H1 (cell line): Measurements from ENCODE around the gene TFAP2D. TPM values are rescaled to one million over a fixed set of nuclear protein-coding genes. Genes with fewer than 3 reads are reported as not detected.

ENCODE experiments used
- CTCF ChIA-PET: fragments of 300-600 bp; sonication (Branson Sonifier 250); formaldehyde crosslinking; loops from one replicate; lab custom pipeline; 2021; ENCODE audit not compliant: partially characterized antibody; lab: Charles Lee
- POLR2A ChIA-PET: fragments of 300-600 bp; sonication (Branson Sonifier 250); formaldehyde crosslinking; loops from one replicate; lab custom pipeline; 2021; ENCODE audit warnings: inconsistent platforms; ENCODE audit not compliant: partially characterized antibody; lab: Charles Lee
- DNase-seq, 2 experiments: peaks; one replicate each; pipeline versions ENCODE4 v3.0.0 to v3.0.0-alpha.2; 2010 to 2022; ENCODE audit warnings: low spot score in 2 of 2, low read depth in 1 of 2, mixed read lengths in 1 of 2
- FAIRE-seq: peaks from 2 replicates; lab custom pipeline; 2011; peaks lifted over from hg19 to GRCh38; lab: Jason Lieb, UNC
- H2AFZ ChIP-seq: 2 replicates; pipeline ENCODE4 v1.8.1; 2012; ENCODE audit warnings: low read length, inconsistent platforms
- H2AK5ac ChIP-seq: 2 replicates; pipeline ENCODE4 v1.6.1; 2013; ENCODE audit warnings: low read depth, low read length
- H2BK120ac ChIP-seq: replicated peaks from 2 replicates; pipeline ENCODE3; 2013; ENCODE audit warnings: low read depth, low read length, inconsistent platforms
- H2BK12ac ChIP-seq: 2 replicates; pipeline ENCODE4 v1.6.1; 2013; ENCODE audit warnings: low read depth, low read length
- H2BK15ac ChIP-seq: 2 replicates; pipeline ENCODE4 v1.6.1; 2013; ENCODE audit warnings: low read length
- H2BK20ac ChIP-seq: 2 replicates; pipeline ENCODE4 v1.6.1; 2013; ENCODE audit warnings: low read length
- H2BK5ac ChIP-seq: 2 replicates; pipeline ENCODE4 v1.6.1; 2013; ENCODE audit warnings: low read depth, low read length
- H3K14ac ChIP-seq: 2 replicates; pipeline ENCODE4 v1.6.1; 2013; ENCODE audit warnings: inconsistent platforms; ENCODE audit not compliant: insufficient read length
- H3K18ac ChIP-seq: 2 replicates; pipeline ENCODE4 v1.6.1; 2013; ENCODE audit warnings: low read length; ENCODE audit errors: extremely low read depth
- H3K23ac ChIP-seq: 2 replicates; pipeline ENCODE4 v1.6.1; 2013; ENCODE audit warnings: inconsistent platforms; ENCODE audit not compliant: insufficient read length
- H3K23me2 ChIP-seq: 2 replicates; pipeline ENCODE4 v1.6.1; 2013; ENCODE audit warnings: low read depth, low read length
- H3K27ac ChIP-seq: 2 replicates; pipeline ENCODE4 v1.6.1; 2011; ENCODE audit warnings: low read depth, low read length, inconsistent platforms
- H3K27me3 ChIP-seq, 4 experiments: replicated peaks in 1 of 4; 1 replicate in 1 of 4; 2 replicates in 3 of 4; pipeline versions ENCODE4 v1.6.1 to v1.8.1; 2011 to 2013; ENCODE audit warnings: low read length in 3 of 4, mild to moderate bottlenecking in 3 of 4, inconsistent platforms in 2 of 4, mixed read lengths in 2 of 4, moderate library complexity in 1 of 4; ENCODE audit not compliant: control insufficient read depth in 3 of 4, insufficient read depth in 3 of 4; ENCODE audit errors: extremely low read depth in 1 of 4
- H3K36me3 ChIP-seq, 4 experiments: 2 replicates each; pipeline versions ENCODE4 v1.6.1 to v1.8.1; 2011 to 2013; ENCODE audit warnings: mild to moderate bottlenecking in 4 of 4, low read length in 3 of 4, moderate library complexity in 2 of 4, control low read depth in 1 of 4, inconsistent platforms in 1 of 4; ENCODE audit not compliant: insufficient read depth in 4 of 4, control insufficient read depth in 2 of 4
- H3K4ac ChIP-seq: replicated peaks from 2 replicates; pipeline ENCODE3; 2013; ENCODE audit warnings: low read length, low read depth, mixed read lengths, inconsistent platforms; ENCODE audit not compliant: insufficient read length
- H3K4me1 ChIP-seq, 4 experiments: replicated peaks in 1 of 4; 1 replicate in 1 of 4; 2 replicates in 3 of 4; pipeline versions ENCODE4 v1.6.1 to v1.8.1; 2011 to 2013; ENCODE audit warnings: low read length in 3 of 4, inconsistent platforms in 2 of 4, mixed read lengths in 1 of 4; ENCODE audit not compliant: insufficient read depth in 4 of 4, control insufficient read depth in 3 of 4
- H3K4me2 ChIP-seq, 2 experiments: 2 replicates each; pipeline versions ENCODE4 v1.6.1 to v1.8.1; 2011 to 2013; ENCODE audit warnings: low read depth in 2 of 2, low read length in 2 of 2, control low read depth in 1 of 2, inconsistent platforms in 1 of 2, mild to moderate bottlenecking in 1 of 2; ENCODE audit not compliant: insufficient read depth in 1 of 2
- H3K4me3 ChIP-seq, 4 experiments: fragments of 200-600, 300-600 bp in 1 of 4; sonication (generic), shearing (Covaris generic), sonication (Bioruptor Twin) in 1 of 4; 2 replicates each; pipeline versions ENCODE4 v1.5.1 to v1.8.1; 2011 to 2016; ENCODE audit warnings: low read length in 4 of 4, low read depth in 3 of 4, control low read depth in 2 of 4, inconsistent platforms in 2 of 4, mild to moderate bottlenecking in 2 of 4, mixed read lengths in 1 of 4, moderate library complexity in 1 of 4; ENCODE audit not compliant: insufficient read depth in 2 of 4; ENCODE audit errors: extremely low read depth in 1 of 4
- H3K56ac ChIP-seq: replicated peaks from 2 replicates; pipeline ENCODE3; 2013; ENCODE audit warnings: low read depth, mild to moderate bottlenecking, mixed read lengths, low read length, inconsistent platforms; ENCODE audit not compliant: insufficient read length
- H3K79me1 ChIP-seq: 2 replicates; pipeline ENCODE4 v1.6.1; 2013; ENCODE audit warnings: low read depth, low read length, control low read depth
- H3K79me2 ChIP-seq, 2 experiments: 2 replicates each; pipeline versions ENCODE4 v1.6.1 to v1.8.1; 2012 to 2013; ENCODE audit warnings: low read length in 2 of 2, mild to moderate bottlenecking in 2 of 2, inconsistent platforms in 1 of 2; ENCODE audit not compliant: insufficient read depth in 2 of 2, control insufficient read depth in 1 of 2
- H3K9ac ChIP-seq, 4 experiments: replicated peaks in 1 of 4; 1 replicate in 1 of 4; 2 replicates in 3 of 4; pipeline versions ENCODE4 v1.6.1 to v1.8.1; 2011 to 2013; ENCODE audit warnings: low read depth in 3 of 4, low read length in 3 of 4, control low read depth in 2 of 4, mild to moderate bottlenecking in 2 of 4, moderate library complexity in 2 of 4, inconsistent platforms in 1 of 4; ENCODE audit errors: extremely low read depth in 1 of 4
- H3K9me3 ChIP-seq, 2 experiments: 2 replicates each; pipeline versions ENCODE4 v1.6.1 to v1.8.1; 2012 to 2013; ENCODE audit warnings: mild to moderate bottlenecking in 2 of 2, moderate library complexity in 2 of 2, control low read depth in 1 of 2, inconsistent platforms in 1 of 2, low read depth in 1 of 2, low read length in 1 of 2, mixed read lengths in 1 of 2; ENCODE audit not compliant: insufficient read depth in 2 of 2
- H4K20me1 ChIP-seq, 2 experiments: replicated peaks in 1 of 2; 2 replicates each; pipeline versions ENCODE3 to v1.8.1; 2011 to 2013; ENCODE audit warnings: inconsistent platforms in 2 of 2, low read length in 2 of 2, mild to moderate bottlenecking in 1 of 2; ENCODE audit not compliant: insufficient read depth in 2 of 2, control insufficient read depth in 1 of 2
- H4K5ac ChIP-seq: 2 replicates; pipeline ENCODE4 v1.6.1; 2013; ENCODE audit warnings: low read length, low read depth, mixed read lengths, inconsistent platforms; ENCODE audit not compliant: insufficient read length
- H4K8ac ChIP-seq: 2 replicates; pipeline ENCODE4 v1.8.0; 2013; ENCODE audit warnings: mild to moderate bottlenecking, moderate library complexity, low read length, inconsistent platforms; ENCODE audit not compliant: insufficient read depth; ENCODE audit errors: extremely low read depth
- H4K91ac ChIP-seq: replicated peaks from 2 replicates; pipeline ENCODE3; 2013; ENCODE audit warnings: low read length, mixed read lengths, inconsistent platforms; ENCODE audit not compliant: insufficient read length
- EZH2 ChIP-seq: fragments of 200-600 bp; sonication (generic); IDR thresholded peaks from 2 replicates; pipeline ENCODE4 v1.7.1; 2012; ENCODE audit warnings: low read depth, mild to moderate bottlenecking, moderate library complexity, low read length, inconsistent platforms; ENCODE audit not compliant: severe bottlenecking
- GTF2F1 ChIP-seq: IDR thresholded peaks from 2 replicates; pipeline ENCODE4 v1.6.1; 2012; ENCODE audit warnings: low read depth, low read length, improper control_type of control experiment, borderline replicate concordance
- RNF2 ChIP-seq: fragments of 200-900, 300-1000 bp; sonication (generic); IDR thresholded peaks from 2 replicates; pipeline ENCODE4 v1.7.1; 2016; ENCODE audit warnings: borderline replicate concordance, low read depth, mild to moderate bottlenecking, antibody characterized with exemption, low read length; ENCODE audit not compliant: poor library complexity, severe bottlenecking; ENCODE audit errors: missing control alignments
- SUZ12 ChIP-seq: fragments of 200-600 bp; sonication (generic); IDR thresholded peaks from 2 replicates; pipeline ENCODE4 v1.6.1; 2012; ENCODE audit warnings: mild to moderate bottlenecking, inconsistent platforms, low read length, moderate library complexity, mixed read lengths
- WGBS, 2 experiments: shearing (Covaris generic) in 1 of 2; methylation state at CpG; one replicate each; pipeline versions ENCODE4 v1.1.6 to v1.1.7; 2013 to 2015; ENCODE audit warnings: low lambda C conversion rate in 2 of 2, mixed read lengths in 2 of 2, inconsistent platforms in 1 of 2, low coverage in 1 of 2, missing lambda C conversion rate in 1 of 2; ENCODE audit not compliant: insufficient replicate concordance in 2 of 2, insufficient coverage in 1 of 2, insufficient read length in 1 of 2; ENCODE audit errors: extremely low coverage in 1 of 2, missing lambda C conversion rate in 1 of 2; 5-methylcytosine and 5-hydroxymethylcytosine counted together
- polyA plus RNA-seq, 7 experiments: library from polyadenylated mRNA; depleted of rRNA in 3 of 7; stranded (reverse) in 5 of 7; unstranded in 2 of 7; fragments of >200 nt in 5 of 7; fragments of 200-250 nt in 2 of 7; gene quantifications; 1 replicate in 5 of 7; 2 replicates in 1 of 7; 4 replicates in 1 of 7; pipeline versions ENCODE4 v1.2.1 to v1.2.3, GENCODE V29; 2011 to 2013; ENCODE audit warnings: missing spikeins in 2 of 7, mixed read lengths in 2 of 7
- total RNA-seq: library from RNA; stranded (reverse); fragmentation: NEBNext Ultra II Directional; extraction: Animal tissue kit (Norgen Biotek cat#: 25700); gene quantifications from 2 replicates; pipeline ENCODE4 v1.2.1, GENCODE V29; 2021

The TFAP2D gene
- total and polyA plus RNA-seq, 2 of the 8 experiments (the other 6 are each of a cell fraction or from before 2014, with no cell fraction given), result not detected

- no peak overlapping the region for H2BK120ac ChIP-seq
- no peak overlapping the region for H3K9ac ChIP-seq
- no peak overlapping the region for H3K27ac ChIP-seq
- no peak overlapping the region for H2BK5ac ChIP-seq
- H3K18ac ChIP-seq, result no peak overlapping the region
- H4K91ac ChIP-seq, result no peak overlapping the region
- no peaks in the 10 kb centered on the region; the same call in 1 of the 2 replicates for H3K23me2 ChIP-seq
- TF ChIP-seq SUZ12 (peak; percentile 67), RNF2 (peak; percentile 76), GTF2F1 (no peak), EZH2 (peak; percentile 46)
- peak; percentile 7 for FAIRE-seq
- no peak overlapping the region for H3K23ac ChIP-seq
- ChIA-PET POLR2A (no interaction called here), CTCF (interaction anchor here (0.6 to 1.8 kb wide), 6 partner anchors 9 to 186 kb away, joined by 3 to 6 read pairs (median 4); partner anchors contain the start of gene TFAP2D)
- no peak overlapping the region for H3K4me3 ChIP-seq
- 9% methylated on average over 24 of the region's 24 CpGs; no CpG with 5 or more reads in 1 of the 2 experiments for WGBS, 2 experiments
- H4K20me1 ChIP-seq, result peaks cover 15 to 20% of the 10 kb centered on the region in 2 experiments
- H2BK20ac ChIP-seq, result no peak overlapping the region
- no peak overlapping the region; the same call in 1 of the 2 replicates for H4K8ac ChIP-seq
- H2AK5ac ChIP-seq, result no peak overlapping the region; the same call in 1 of the 2 replicates
- H2BK12ac ChIP-seq, result no peak overlapping the region
- H3K9me3 ChIP-seq, result no peaks in the 10 kb centered on the region
- H3K4me2 ChIP-seq, result peak overlapping the region; percentile 22 to 74; a peak in 3 of 4 replicates
- H3K79me2 ChIP-seq, result no peaks in the 10 kb centered on the region
- H2BK15ac ChIP-seq, result no peak overlapping the region
- peaks cover 85 to 100% (median 91%) of the 10 kb centered on the region in 4 experiments for H3K27me3 ChIP-seq
- H3K36me3 ChIP-seq, result no peaks in the 10 kb centered on the region
- no peak overlapping the region for H2AFZ ChIP-seq
- H3K79me1 ChIP-seq, result no peaks in the 10 kb centered on the region
- no peak overlapping the region for H4K5ac ChIP-seq
- H3K4ac ChIP-seq, result no peak overlapping the region
- no peak overlapping the region for H3K14ac ChIP-seq
- no peak overlapping the region for H3K56ac ChIP-seq
- DNase-seq, result no peak
- peaks cover 0 to 16% (median 12%) of the 10 kb centered on the region in 4 experiments; a peak in 5 of 7 replicates for H3K4me1 ChIP-seq
Observed at GRCh38 chr6:50722829-50723554, 9.7 kb downstream of the TFAP2D start.
